ENCODE results near the gene HOXA10.

DNA sequence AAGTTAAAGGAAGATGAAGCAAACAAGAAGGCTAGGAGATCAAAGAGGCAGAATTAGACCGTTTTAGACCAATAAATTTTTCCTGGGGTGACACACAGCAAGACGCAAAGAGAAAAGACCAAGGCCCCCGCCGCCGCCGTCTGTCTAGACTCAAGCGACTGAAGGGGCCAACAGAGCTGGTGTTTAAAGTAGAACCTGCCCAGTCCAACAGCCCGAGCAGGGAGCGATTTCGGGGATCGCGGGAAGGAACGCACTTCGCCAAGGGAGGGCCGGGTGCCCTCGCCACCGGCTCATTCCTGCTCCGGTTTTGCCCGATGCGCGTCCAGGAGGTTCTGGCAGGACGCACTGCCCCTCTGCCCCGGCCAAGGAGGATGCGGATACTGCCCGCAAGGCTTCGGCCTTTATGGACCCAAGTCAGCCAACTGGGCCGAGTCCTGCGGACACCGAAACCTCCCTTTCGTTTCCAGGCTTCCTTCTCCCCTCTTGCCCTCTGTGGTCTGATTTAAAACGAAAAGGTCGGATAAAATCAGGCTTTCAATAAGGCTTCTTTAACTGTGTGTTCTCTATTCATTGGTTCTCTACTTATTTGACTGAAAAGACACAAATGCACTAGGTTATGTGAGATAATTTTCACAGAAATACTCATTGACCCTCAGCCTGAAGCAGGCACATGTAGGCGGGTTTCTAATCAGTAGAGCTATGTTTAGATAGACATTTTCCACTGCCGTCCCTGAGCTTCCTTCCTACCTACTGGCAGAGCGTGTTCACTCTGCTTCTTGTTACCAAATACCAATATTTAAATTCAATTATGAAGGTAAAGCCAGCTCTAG, 15.5 kb downstream of the HOXA10 start:
- no peak for TF ChIP-seq POLR2A (IDR thresholded peaks at IDR 0.05; ENCODE audit: low read depth, low read length)
- TF ChIP-seq POLR2AphosphoS5 (IDR thresholded peaks at IDR 0.05; ENCODE audit: low read depth, low read length), result no peak

Measured in GM12892 (cell line).